HepG2 (cell line): ENCODE measurements around the gene ATG9A. TPM values are rescaled to one million over a fixed set of nuclear protein-coding genes. Genes with fewer than 3 reads are reported as not detected.
A peak's percentile ranks its signal among the peaks of the same experiment; 100 is the strongest.

ENCODE experiments used
- BORCS8-MEF2B ChIP-seq: sonication (generic); formaldehyde crosslinking; IDR thresholded peaks from 2 replicates; pipeline ENCODE4 v1.8.0; 2022; ENCODE audit warnings: mild to moderate bottlenecking, missing genetic modification reagents
- ELF1 ChIP-seq: sonication (generic); formaldehyde crosslinking; IDR thresholded peaks from 2 replicates; pipeline ENCODE4 v1.4.0; 2020; ENCODE audit warnings: missing genetic modification reagents
- FOXO1 ChIP-seq: sonication (generic); formaldehyde crosslinking; IDR thresholded peaks from 2 replicates; pipeline ENCODE4 v1.4.0; 2020; ENCODE audit warnings: missing genetic modification reagents
- HNRNPL ChIP-seq: fragments of 200-400 bp; formaldehyde crosslinking; IDR thresholded peaks from 2 replicates; pipeline ENCODE4 v1.6.1; 2017; ENCODE audit warnings: mild to moderate bottlenecking, low read depth, low read length
- HOXA3 ChIP-seq: sonication (generic); formaldehyde crosslinking; IDR thresholded peaks from 2 replicates; pipeline ENCODE4 v1.5.0; 2020; ENCODE audit warnings: missing genetic modification reagents
- LCORL ChIP-seq, 2 experiments: fragments of 450-650 bp in 1 of 2; sonication (generic) in 1 of 2; formaldehyde crosslinking in 1 of 2; IDR thresholded peaks; 2 replicates each; pipeline versions ENCODE4 v1.5.0 to v1.6.1; 2017 to 2020; ENCODE audit warnings: antibody characterized with exemption in 1 of 2, missing genetic modification reagents in 1 of 2
- NAIF1 ChIP-seq: sonication (generic); formaldehyde crosslinking; IDR thresholded peaks from 2 replicates; pipeline ENCODE4 v1.5.0; 2020; ENCODE audit warnings: mild to moderate bottlenecking, missing genetic modification reagents, borderline replicate concordance
- NR2F1 ChIP-seq, 2 experiments: fragments of 450-650 bp in 1 of 2; formaldehyde crosslinking in 1 of 2; IDR thresholded peaks; 2 replicates each; pipeline versions ENCODE4 v1.5.0 to v1.6.1; 2016 to 2020; ENCODE audit warnings: mild to moderate bottlenecking in 1 of 2, missing compliant biosample characterization in 1 of 2, missing genetic modification reagents in 1 of 2, moderate library complexity in 1 of 2
- PPARG ChIP-seq: conservative IDR thresholded peaks from 2 replicates; pipeline ENCODE4 v1.6.1; 2016; ENCODE audit warnings: missing biosample characterization, missing genetic modification reagents
- RXRA ChIP-seq: sonication (generic); formaldehyde crosslinking; IDR thresholded peaks from 2 replicates; pipeline ENCODE4 v1.5.1; 2020; ENCODE audit warnings: missing genetic modification reagents
- SALL1 ChIP-seq: sonication (generic); formaldehyde crosslinking; IDR thresholded peaks from 2 replicates; pipeline ENCODE4 v1.8.0; 2022; ENCODE audit warnings: mild to moderate bottlenecking, missing genetic modification reagents
- ZNF24 ChIP-seq: fragments of 450-650 bp; IDR thresholded peaks from 2 replicates; pipeline ENCODE4 v1.6.1; 2017; ENCODE audit warnings: antibody characterized with exemption, mild to moderate bottlenecking
- polyA plus RNA-seq, 8 experiments: library from polyadenylated mRNA; depleted of rRNA in 3 of 8; stranded (reverse) in 7 of 8; unstranded in 1 of 8; fragments of >200 nt; fragmentation: Illumina TruSeq in 4 of 8; extraction: Trizol in 4 of 8; gene quantifications; 2 replicates each; pipeline versions ENCODE4 v1.2.1 to v1.2.3, GENCODE V29; 2011 to 2016; ENCODE audit warnings: low read depth in 4 of 8, missing spikeins in 1 of 8, mixed read lengths in 1 of 8; ENCODE audit not compliant: insufficient read depth in 1 of 8
- total RNA-seq, 5 experiments: library from RNA; depleted of rRNA; stranded (reverse); fragments of >200 nt; fragmentation: Illumina TruSeq; extraction: Trizol; gene quantifications; 2 replicates each; pipeline ENCODE4 v1.2.3, GENCODE V29; 2016; ENCODE audit warnings: low read depth in 1 of 5
- TF ChIP-seq, protein P1 (sequence below): IDR thresholded peaks from 2 replicates; pipeline ENCODE4 v1.4.0; 2020; ENCODE audit warnings: mild to moderate bottlenecking, missing genetic modification reagents
- TF ChIP-seq, protein P2 (sequence below): sonication (generic); formaldehyde crosslinking; IDR thresholded peaks from 2 replicates; pipeline ENCODE4 v1.4.0; 2020; ENCODE audit warnings: missing genetic modification reagents
- TF ChIP-seq, protein P3 (sequence below): IDR thresholded peaks from 2 replicates; pipeline ENCODE4 v1.6.1; 2016; ENCODE audit warnings: mild to moderate bottlenecking, missing biosample characterization, missing genetic modification reagents
- TF ChIP-seq, protein P4 (sequence below): sonication (generic); formaldehyde crosslinking; IDR thresholded peaks from 2 replicates; pipeline ENCODE4 v1.4.0; 2020; ENCODE audit warnings: missing genetic modification reagents

The ATG9A gene
- total and polyA plus RNA-seq, 2 of the 13 experiments (the other 11 are each of a cell fraction or from before 2014, with no cell fraction given), result 35.0 to 131 TPM

DNA sequence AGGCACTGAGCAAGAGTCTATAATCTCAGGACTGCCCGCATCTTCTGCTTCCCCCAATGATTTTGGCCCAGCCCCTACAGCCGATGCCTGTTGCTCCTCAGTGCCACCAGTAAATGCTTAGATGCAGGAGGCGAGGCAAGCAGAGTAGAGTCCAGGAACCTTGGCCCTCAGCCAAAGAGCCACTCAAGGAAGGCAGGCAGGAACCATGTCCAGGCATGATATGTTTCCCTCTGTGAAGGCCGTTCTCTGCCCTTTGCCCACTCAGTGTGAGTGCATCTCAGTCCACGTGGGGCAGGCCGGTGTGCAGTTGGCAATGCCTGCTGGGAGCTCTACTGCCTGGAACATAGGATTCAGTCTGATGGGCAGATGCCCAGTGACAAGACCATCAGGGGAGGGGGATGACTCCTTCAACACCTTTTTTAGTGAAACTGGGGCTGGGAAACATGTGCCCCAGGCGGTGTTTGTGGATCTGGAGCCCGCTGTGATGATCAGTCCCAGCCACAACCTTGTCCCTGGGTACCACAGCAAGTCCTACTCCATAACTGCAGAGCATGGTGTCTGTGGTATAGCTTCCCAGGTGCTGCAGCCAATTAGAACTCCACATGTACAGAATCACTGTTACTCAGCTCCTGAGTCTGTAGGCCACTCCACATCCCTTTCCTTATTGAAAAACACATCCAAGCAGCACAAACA is 40.1 kb upstream of the ATG9A start (continued):
- TF ChIP-seq, protein P1, sequence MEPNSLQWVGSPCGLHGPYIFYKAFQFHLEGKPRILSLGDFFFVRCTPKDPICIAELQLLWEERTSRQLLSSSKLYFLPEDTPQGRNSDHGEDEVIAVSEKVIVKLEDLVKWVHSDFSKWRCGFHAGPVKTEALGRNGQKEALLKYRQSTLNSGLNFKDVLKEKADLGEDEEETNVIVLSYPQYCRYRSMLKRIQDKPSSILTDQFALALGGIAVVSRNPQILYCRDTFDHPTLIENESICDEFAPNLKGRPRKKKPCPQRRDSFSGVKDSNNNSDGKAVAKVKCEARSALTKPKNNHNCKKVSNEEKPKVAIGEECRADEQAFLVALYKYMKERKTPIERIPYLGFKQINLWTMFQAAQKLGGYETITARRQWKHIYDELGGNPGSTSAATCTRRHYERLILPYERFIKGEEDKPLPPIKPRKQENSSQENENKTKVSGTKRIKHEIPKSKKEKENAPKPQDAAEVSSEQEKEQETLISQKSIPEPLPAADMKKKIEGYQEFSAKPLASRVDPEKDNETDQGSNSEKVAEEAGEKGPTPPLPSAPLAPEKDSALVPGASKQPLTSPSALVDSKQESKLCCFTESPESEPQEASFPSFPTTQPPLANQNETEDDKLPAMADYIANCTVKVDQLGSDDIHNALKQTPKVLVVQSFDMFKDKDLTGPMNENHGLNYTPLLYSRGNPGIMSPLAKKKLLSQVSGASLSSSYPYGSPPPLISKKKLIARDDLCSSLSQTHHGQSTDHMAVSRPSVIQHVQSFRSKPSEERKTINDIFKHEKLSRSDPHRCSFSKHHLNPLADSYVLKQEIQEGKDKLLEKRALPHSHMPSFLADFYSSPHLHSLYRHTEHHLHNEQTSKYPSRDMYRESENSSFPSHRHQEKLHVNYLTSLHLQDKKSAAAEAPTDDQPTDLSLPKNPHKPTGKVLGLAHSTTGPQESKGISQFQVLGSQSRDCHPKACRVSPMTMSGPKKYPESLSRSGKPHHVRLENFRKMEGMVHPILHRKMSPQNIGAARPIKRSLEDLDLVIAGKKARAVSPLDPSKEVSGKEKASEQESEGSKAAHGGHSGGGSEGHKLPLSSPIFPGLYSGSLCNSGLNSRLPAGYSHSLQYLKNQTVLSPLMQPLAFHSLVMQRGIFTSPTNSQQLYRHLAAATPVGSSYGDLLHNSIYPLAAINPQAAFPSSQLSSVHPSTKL (CRISPR knock-in tag), result peak; percentile 34
- TF ChIP-seq NAIF1 (CRISPR knock-in tag) (no peak), BORCS8-MEF2B (CRISPR knock-in tag) (peak; percentile 14; the same call in 1 of the 2 replicates), LCORL (IDR thresholded peaks at IDR 0.05) (no peak), LCORL (CRISPR knock-in tag; IDR thresholded peaks at IDR 0.05) (peak; percentile 14; the same call in 1 of the 2 replicates), HNRNPL (0 out of 2 replicates have a peak, but pooled peaks have one; percentile 76), FOXO1 (CRISPR knock-in tag) (no peak; the same call in none of the 2 replicates), PPARG (CRISPR knock-in tag) (no peak), NR2F1 (CRISPR knock-in tag; IDR thresholded peaks at IDR 0.05) (0 out of 4 replicates have a peak, but pooled peaks of 1 of the 2 experiments have one; percentile 18), RXRA (CRISPR knock-in tag) (peak; percentile 64), ELF1 (CRISPR knock-in tag) (no peak), HOXA3 (CRISPR knock-in tag) (peak; percentile 24; the same call in 1 of the 2 replicates), ZNF24 (no peak), SALL1 (peak; percentile 68)
- TF ChIP-seq, protein P2, sequence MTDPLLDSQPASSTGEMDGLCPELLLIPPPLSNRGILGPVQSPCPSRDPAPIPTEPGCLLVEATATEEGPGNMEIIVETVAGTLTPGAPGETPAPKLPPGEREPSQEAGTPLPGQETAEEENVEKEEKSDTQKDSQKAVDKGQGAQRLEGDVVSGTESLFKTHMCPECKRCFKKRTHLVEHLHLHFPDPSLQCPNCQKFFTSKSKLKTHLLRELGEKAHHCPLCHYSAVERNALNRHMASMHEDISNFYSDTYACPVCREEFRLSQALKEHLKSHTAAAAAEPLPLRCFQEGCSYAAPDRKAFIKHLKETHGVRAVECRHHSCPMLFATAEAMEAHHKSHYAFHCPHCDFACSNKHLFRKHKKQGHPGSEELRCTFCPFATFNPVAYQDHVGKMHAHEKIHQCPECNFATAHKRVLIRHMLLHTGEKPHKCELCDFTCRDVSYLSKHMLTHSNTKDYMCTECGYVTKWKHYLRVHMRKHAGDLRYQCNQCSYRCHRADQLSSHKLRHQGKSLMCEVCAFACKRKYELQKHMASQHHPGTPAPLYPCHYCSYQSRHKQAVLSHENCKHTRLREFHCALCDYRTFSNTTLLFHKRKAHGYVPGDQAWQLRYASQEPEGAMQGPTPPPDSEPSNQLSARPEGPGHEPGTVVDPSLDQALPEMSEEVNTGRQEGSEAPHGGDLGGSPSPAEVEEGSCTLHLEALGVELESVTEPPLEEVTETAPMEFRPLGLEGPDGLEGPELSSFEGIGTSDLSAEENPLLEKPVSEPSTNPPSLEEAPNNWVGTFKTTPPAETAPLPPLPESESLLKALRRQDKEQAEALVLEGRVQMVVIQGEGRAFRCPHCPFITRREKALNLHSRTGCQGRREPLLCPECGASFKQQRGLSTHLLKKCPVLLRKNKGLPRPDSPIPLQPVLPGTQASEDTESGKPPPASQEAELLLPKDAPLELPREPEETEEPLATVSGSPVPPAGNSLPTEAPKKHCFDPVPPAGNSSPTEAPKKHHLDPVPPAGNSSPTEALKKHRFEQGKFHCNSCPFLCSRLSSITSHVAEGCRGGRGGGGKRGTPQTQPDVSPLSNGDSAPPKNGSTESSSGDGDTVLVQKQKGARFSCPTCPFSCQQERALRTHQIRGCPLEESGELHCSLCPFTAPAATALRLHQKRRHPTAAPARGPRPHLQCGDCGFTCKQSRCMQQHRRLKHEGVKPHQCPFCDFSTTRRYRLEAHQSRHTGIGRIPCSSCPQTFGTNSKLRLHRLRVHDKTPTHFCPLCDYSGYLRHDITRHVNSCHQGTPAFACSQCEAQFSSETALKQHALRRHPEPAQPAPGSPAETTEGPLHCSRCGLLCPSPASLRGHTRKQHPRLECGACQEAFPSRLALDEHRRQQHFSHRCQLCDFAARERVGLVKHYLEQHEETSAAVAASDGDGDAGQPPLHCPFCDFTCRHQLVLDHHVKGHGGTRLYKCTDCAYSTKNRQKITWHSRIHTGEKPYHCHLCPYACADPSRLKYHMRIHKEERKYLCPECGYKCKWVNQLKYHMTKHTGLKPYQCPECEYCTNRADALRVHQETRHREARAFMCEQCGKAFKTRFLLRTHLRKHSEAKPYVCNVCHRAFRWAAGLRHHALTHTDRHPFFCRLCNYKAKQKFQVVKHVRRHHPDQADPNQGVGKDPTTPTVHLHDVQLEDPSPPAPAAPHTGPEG (CRISPR knock-in tag), result no peak
- TF ChIP-seq, protein P3, sequence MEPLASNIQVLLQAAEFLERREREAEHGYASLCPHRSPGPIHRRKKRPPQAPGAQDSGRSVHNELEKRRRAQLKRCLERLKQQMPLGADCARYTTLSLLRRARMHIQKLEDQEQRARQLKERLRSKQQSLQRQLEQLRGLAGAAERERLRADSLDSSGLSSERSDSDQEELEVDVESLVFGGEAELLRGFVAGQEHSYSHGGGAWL (CRISPR knock-in tag), result no peak
- TF ChIP-seq, protein P4, sequence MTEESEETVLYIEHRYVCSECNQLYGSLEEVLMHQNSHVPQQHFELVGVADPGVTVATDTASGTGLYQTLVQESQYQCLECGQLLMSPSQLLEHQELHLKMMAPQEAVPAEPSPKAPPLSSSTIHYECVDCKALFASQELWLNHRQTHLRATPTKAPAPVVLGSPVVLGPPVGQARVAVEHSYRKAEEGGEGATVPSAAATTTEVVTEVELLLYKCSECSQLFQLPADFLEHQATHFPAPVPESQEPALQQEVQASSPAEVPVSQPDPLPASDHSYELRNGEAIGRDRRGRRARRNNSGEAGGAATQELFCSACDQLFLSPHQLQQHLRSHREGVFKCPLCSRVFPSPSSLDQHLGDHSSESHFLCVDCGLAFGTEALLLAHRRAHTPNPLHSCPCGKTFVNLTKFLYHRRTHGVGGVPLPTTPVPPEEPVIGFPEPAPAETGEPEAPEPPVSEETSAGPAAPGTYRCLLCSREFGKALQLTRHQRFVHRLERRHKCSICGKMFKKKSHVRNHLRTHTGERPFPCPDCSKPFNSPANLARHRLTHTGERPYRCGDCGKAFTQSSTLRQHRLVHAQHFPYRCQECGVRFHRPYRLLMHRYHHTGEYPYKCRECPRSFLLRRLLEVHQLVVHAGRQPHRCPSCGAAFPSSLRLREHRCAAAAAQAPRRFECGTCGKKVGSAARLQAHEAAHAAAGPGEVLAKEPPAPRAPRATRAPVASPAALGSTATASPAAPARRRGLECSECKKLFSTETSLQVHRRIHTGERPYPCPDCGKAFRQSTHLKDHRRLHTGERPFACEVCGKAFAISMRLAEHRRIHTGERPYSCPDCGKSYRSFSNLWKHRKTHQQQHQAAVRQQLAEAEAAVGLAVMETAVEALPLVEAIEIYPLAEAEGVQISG (CRISPR knock-in tag), result 0 out of 2 replicates have a peak, but pooled peaks have one; percentile 26
